Astrocyte of the hippocampus (primary cell): ENCODE data around the gene SH3PXD2A.
"Not testable (repeated sequence)": the region's sequence is repeated elsewhere in the genome, so short reads cannot be mapped to it uniquely, and the experiment has no call there.

Experiments used
- DNase-seq: peaks from one replicate; pipeline ENCODE4 v3.0.0; 2011; ENCODE audit warnings: low read depth, low spot score

Gene SH3PXD2A

DNA sequence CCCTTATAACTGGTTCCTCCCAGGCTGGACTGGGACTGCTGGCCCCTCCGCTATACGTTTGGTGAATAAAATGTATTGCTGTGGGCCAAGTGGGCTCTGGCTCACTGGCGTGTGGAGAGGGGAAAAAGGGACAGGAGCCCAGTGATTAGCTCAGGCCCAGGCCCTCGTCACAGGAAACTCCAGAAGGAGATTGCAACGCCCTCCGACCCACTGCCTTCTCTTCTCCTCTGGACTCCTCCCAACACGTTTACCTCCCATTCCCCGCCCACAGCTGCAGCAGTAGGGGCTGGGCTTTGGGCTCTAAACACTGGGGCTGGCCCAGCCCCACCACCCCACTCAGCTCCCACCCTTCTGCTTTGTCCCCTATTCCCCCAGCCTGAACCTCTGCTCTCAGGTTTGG is 188.0 kb downstream of the SH3PXD2A start:
- DNase-seq: no peak

DNA sequence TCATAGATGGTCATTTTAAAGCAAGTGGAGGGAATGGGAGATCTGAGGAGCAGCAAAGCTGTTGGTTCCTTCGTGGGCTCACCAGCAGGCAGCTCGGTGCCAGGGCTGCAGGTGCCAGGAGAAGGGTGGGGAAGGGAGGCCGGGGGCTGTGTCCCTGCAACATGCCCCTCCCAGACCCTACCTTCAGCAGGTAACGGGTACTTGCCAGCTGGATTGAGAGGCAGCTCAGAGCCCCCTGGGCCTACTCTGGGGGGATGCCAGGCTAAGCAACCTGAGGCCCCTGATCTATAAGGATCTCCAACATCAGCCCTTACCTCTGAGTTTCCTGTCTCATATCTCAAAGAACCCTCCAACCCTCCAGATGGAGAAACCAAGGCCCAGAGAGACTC is 188.6 kb downstream of the SH3PXD2A start:
- no peak for DNase-seq

DNA sequence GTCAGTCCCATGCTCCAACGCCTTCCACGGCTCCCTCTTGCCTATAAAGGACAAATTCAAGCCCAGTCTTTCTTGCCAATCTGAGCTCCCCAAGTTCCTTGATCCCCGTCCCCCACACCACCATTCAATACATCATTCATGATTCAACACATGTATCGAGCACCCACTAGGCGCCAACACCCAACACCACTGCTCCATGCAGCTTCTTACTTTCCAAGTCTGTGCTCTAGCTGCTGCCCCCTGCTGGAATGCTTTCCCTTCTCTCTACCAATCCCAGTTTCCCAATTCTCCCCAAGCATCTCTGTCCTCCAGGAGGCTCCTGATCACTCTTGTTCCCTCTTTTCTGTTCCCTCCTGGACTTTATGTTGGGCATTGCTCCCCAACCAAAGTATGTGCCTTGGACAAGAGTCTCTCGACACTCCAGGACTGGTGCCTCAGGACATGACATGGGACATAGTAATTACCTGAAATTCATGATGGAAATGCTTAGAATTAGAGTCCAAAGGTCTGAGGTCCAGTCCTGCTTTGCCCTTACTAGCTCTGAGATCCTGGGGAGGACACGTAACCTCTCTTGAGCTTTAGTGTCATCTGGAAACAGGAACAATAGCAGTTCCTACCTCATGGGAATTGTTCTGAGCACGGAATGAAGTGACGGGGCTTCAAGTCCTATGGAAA is 189.2 kb downstream of the SH3PXD2A start:
- DNase-seq: no peak

DNA sequence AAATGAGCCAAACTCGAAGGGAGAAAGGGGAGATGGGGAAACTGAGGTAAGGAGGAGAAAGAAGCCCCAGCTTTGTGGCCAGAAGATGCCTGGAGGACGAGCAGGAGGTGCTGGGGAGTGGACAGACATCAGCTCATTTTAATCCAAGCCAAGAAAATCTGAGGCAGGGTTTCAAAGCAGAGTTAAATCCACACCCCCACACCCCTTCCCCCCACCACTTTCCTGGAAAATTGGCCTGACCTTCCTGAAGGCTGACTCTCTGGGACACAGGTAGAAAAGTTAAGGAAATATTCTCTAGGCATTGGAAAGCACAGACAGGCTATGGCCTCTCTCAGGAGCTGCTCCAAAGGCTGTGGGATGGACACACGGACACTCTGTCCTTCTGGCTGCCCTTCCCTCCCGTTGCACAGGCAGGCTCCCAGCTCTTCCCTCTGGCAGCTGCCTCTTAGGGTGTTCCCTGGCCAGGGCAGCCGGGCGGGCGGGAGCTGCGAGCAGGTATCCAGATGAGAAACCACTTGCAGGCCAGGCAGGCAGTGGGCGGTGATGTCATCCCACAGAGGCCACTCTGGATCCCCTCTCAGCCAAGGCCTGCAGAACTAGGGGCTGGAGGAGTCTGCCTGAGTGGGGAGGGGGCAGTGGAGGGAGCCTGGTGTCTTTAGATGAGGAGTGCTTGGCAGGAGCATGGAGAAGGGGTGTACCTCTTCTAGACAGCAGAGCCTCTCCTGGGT is 190.1 kb downstream of the SH3PXD2A start:
- DNase-seq: no peak

DNA sequence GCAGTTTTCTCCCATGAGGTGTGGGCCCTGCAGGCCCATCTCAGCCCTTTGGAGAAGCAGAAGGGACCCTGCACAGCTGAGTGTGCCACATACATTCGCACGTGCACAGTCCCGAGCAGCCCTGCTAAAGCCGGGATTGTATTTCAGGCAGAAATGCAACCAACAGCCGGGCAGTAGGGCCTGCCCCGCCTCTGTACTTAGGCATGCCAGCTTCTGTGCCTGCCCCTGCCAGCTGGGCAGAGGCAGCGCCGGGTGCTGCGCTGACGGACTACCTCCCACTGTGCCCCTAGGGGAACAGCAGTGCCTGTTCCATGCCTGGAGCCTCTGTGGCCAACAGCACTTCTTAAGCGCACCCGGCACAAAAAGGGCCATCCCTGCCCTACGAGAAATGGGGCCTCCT is 191.6 kb downstream of the SH3PXD2A start:
- peak; percentile 67 for DNase-seq

DNA sequence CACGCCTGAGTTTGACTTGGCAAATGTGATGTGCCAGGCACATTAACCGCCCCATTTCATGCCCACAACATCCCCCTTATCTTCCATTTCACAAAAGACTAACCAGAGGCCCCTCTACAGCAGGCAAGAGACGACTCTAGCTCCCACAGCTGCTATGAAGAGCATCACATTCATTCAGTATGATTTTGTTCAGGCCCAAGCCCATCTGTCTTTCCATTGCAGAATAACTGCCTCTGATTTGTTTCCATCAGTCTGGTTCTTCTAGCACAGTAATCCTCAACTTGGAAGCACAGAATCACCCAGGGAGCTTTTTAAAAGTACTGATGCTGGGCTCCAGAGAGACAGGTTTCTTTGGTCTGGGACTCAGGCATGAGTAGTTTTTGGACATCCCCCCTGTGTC is 192.1 kb downstream of the SH3PXD2A start:
- DNase-seq: no peak

DNA sequence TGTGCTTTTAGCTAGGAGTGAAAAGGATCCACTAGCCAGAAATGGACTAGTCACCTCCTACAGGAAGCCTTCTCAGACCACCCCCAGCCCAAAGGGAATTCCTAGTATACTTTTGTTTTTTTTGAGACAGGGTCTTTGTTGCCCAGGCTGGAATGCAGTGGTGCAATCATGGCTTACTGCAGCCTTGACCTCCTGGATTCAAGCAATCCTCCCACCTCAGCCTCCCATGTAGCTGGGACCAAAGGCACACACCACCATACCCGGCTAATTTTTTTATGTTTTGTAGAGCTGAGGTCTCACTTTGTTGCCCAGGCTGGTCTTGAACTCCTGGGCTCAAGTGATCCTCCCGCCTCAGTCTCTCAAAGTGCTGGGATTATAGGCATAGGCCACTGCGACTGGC is 192.7 kb downstream of the SH3PXD2A start:
- not testable (repeated sequence) for DNase-seq

DNA sequence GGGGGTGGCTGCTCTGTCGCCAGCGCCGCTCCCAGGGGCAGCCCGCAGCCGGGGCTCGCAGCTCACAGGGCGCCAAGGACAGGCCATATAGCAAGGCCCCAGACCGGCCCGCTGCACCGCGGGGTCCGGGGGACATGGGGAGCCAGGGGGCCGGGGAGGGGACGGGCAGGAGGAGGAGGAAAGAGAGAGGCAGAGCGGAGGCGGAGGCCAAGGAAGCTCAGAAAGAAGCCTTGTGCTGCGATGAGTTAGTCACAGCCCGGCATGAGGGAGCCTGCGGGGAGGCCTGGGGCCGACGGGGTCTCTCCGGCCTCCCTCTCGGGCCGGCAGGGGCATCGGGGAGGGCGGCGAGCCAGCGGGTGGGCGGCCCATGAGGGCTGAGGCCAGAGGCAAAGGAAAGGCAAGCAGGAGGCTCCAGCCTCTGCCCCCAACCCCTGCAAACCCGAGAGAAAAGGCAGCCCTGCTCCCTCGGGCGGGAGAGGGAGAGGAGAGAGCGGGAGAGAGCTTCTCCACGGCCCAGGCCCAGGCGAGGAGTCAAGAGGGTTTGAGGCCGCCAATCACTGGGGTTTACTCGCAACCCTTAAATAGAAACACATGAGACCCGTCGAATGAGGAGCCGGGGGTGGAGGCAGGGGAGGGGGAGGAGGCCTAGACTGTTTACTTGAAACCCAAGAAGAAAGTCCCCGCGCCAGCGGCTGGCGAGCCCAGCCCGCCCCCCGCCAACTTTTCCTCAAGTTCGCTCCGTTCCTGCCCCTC is 194.0 kb downstream of the SH3PXD2A start:
- DNase-seq: peak; percentile 81

DNA sequence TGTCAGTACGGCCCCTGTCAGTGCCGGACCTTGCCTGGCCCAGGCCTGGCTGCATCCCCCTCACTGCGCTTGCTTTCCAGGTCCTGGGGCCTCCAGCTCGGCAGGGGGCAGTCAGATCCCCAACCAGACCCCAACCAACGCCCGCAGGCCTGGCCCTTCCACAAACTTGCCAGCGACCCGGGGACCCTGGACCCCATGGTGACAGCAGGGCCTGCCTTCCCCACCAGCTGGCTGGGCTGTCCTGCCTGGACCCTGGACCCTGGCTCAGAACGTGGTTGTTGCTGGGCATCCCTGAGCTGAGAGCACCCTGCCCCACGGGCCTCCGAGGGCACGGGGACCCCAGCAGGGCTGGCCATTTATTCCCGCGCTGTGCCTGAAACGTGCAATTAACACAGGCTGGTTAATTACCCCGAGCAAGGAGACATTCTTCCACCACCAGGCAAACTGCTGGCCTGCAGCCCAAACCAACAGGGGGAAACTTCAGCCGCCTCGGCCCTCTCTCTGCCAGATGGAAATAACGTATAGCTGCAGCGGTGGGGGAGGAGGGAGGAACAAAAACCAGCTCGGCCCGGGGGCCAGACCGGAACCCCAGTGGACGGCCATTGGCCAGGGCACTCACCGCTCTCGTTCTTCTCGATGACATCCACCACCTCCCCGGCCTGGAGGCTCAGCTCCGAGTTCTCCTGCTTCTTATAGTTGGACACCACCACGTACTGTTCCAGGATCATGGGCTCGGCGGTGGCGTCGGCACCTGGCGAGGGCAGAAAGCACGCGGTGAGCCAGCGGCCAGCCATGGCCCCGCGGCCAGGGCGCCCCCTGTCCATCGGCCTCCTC is 194.8 kb downstream of the SH3PXD2A start:
- peak; percentile 67 for DNase-seq

DNA sequence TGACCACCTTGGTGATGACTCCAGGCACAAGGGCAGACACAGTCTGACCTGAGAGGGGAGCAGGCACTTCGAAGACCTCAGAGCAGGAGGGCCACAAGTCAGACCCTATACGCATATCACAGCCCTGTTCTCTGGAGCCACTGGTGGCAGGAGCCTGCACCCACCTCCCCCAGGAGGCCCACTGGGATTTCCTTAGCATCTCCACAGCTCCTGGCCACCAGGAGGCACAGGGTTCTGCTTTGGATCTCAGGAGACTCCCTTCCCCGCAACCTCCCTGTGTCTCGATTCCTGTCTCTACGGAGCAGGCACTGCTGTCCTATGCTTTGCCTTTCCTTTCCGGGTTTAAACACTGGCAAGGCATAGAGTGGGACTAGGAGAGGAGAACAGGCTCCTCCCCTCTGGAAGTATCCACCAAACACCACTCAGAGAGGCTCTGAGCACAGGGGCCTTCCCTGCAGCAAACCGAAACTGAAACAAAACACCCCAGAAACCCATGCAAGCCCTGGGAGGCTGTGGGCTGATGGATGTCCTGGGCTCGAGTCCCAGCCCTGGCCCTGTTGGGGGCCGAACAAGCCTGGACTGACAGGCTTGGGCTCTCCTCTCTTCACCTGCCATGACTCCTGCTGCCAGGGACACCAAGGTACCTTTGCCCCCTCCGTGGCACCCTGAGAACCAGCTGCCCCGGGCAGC is 195.6 kb downstream of the SH3PXD2A start:
- DNase-seq: peak; percentile 94

DNA sequence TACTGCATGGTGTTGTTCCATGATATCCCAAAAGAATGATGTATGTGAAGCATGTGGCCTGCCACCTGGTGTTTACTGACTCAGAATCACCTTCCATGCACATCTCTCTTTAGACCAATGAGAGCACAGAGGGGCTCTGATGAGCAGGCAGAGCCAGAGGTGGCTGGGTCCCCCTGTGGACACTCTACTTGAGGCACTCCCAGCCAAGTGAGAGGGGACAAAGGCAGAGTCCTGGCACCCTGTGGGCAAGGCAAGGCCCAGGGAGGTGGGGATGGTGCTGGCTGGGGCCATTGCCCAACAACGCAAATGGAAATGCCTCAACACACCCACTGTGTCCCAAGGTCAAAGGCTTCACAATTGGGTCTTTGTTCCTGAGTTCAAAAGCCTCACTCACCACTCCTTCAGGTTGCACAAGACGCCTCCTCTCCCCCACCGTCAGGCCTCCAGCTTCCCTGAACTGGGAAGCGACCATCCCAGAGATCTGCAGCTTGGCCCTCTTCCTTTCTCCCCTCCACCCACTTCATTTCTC is 197.3 kb downstream of the SH3PXD2A start:
- no peak for DNase-seq

DNA sequence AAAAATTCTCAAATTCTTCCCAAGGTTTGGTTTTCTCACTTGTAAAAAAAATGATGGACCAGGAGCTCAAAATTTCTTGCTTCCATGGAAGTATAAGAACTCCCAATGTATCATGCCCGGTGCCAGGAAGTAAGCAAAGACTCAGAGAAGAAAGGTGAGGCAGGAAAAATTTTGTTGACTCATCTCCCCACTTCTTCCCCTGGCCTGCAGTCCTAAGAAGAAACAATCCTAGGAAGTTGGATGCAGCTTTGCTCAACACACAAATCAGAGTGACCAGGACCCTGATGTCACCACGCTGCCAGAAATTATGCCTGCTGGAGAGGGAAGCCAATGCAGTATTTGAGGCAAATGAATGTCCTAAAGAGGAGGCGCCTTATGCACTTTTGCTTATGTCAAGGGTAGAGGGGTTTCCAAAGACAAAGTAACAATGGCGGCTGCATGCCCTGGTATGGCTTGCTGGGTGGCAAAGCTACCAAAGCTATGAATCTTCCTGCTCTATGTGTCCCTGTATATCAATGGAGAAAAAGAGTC is 198.2 kb downstream of the SH3PXD2A start:
- no peak for DNase-seq

DNA sequence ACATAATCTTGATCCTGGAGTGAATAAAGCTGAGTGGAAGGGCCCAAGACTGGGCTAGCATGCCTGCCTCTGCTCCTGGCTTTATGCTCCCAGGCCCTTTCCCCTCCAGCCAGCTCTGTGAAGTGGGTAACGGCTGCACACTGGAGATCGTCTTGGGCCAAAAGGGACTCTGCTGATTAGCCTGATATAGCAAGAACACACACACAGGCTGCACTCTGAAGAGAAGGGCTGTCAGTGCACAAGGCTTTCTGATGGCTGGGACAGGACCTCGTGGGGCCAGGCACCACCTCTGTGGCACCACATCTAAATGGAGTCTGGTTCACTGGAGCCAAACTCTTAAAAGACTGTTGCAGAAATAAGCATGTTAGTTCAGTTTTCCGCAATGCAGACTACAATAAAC is 200.5 kb downstream of the SH3PXD2A start:
- DNase-seq: no peak

DNA sequence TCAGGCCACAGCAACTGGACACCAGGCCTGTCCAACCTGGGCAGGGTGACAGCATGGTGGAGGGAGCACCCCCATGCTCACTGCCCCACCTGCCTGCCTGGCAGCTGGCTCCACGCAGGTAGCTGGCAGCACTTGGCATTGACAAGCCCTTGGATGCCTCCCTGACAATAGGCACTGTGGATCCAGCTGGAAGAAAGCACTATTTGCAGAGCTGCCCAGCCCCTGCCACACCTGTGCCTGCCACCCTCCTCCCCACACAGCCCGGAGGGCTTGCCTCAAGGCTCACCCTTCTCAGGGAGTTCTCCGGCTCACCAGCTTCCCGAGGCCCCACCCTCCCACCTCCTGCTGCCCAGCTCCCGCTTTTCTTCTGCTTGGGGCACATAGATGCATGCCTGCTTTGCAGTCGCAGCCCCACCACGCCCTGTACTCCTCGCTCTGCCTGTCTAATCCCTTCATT is 201.8 kb downstream of the SH3PXD2A start:
- no peak for DNase-seq

DNA sequence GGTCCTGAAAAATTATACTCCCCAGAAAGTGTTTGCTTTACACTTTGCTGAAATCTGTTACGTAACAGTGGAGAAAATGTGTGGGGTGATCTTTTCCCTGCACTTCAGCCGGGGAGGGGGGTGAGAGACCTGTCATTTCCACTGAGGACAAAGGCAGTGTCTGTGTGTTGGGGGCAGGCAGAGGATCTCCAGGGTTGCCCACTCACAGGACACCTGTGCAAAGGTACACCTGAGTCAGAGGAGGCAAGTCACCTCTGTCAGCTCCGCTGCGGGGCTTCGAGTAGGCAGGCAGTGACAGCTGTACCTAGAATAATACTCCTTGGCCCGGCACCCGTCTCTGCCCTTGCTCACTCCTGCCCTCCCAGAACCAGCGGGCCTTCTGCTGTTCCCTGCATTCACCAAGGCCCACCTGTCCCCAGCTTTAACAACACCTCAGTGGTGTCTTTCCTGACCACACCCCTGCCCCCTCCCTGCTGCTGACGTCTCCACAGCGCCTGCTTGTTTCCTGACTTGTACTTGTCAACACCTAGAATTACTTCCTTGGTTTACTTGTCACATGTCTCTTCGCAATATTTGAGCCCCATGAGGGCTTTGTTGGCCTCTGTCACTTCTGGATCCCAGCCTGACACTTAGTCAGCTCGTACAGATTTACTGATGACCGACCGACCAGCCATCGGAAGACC is 202.6 kb downstream of the SH3PXD2A start:
- DNase-seq: no peak

DNA sequence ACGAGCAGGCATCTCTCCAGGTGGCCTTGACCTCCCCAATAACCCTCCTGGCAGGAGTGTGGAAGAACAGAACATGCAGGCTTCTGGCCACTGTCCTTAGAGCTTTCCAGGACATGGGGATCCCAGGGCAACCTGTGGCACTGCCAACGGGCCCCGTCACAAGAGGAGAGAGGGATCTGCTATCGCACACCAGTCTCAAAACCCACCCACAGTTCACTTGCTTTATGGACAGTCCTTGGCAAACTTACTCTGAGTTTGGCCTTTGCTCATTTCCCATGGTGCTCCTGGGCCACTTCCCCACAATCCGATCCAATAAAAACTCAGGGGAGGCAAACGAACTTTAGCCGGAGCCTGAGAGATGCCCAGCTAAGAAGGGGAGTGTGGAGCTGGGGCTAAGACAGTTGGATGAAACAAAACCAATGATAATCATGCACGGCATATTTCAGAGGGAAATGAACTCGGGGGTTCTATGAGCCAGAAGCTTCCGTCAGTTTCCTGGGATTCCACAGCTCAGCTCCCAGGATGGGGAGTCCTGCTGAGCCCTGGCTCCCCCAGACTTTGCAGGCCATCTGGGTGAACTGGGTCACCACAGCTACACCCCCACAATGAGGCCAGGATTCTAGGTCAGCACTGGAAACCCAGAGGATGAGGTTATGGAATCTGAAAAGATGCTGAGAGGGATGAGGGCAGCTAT is 203.4 kb downstream of the SH3PXD2A start:
- DNase-seq: no peak

DNA sequence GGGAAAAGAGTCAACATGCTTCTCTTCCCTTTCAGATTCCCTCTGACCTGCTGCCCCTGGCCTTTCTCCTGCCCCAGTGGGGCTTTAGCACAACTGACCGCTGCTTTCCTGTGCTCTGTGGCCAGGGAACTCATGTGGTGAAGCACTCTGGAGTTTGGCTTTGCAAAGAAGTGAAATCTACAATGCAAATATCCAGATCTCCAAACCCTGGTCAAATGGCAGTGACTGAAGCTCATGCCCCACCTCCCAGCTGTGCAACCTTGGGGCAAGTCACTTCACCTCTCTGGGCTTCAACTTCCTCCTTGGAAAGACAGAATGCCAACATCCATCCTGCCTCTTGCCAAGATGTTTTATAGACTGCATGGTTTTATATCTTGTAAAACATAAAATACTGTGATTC is 204.0 kb downstream of the SH3PXD2A start:
- no peak for DNase-seq

DNA sequence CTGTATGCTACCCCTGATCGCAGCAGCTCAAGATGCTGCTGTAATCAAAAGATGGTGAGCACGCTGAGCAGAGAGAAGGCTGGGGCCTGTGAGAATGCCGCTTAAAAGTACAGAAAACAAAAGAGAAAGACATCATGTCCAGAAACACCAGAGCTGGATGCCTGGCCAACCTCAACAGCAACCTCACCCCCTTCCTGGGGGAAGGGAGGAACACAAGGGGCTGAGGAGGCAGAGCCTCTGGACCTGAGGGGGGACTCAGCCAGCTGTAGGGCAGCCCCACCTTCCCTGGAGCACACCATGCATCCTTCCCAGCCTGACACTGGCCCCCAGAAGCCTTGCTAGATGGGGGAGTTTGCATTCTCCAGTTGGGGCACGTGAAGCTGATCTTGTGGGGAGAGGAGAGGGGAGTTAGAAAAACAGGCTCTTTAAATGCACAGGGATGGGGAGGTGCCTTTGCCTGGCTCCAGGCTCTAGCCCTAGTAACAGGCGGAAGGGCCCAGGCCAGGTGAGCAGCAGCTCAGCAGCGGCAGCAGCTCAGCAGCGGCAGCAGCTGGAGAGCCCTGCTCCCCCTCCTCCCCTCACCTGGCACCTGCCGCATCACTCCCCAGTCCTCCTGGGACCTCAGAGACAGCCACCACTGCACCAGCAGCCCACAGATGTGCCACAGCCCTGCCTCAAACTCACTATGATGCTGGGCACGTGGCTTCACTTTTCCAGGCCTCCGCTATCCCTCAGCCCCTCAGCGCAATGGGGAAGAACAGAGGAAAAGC is 205.5 kb downstream of the SH3PXD2A start:
- DNase-seq: no peak
